Panc1 (cell line): Measurements from ENCODE around the gene ITGB4. TPM values are rescaled to one million over a fixed set of nuclear protein-coding genes. Genes with fewer than 3 reads are reported as not detected.

ENCODE experiments used
- ATAC-seq: fragments of 200-7000 bp; cut with Tn5 transposase; 2 replicates; pipeline ENCODE4 v1.9.1; 2020; ENCODE audit warnings: mild to moderate bottlenecking, moderate library complexity
- BruUV-seq: library from RNA; stranded (reverse); fragments of 400-500 nt; replicated peaks from 2 replicates; lab custom pipeline; 2021; lab: Mats Ljungman, UMichigan
- CTCF ChIA-PET: fragments of 300-600 bp; sonication (Branson Sonifier 250); formaldehyde crosslinking; loops from one replicate; lab custom pipeline; 2022; ENCODE audit warnings: antibody characterized with exemption; lab: Charles Lee
- POLR2A ChIA-PET: fragments of 300-600 bp; sonication (Branson Sonifier 250); formaldehyde crosslinking; loops from one replicate; lab custom pipeline; 2022; ENCODE audit warnings: antibody characterized with exemption; lab: Charles Lee
- DNase-seq: peaks from one replicate; pipeline ENCODE4 v3.0.0-alpha.2; 2010; ENCODE audit warnings: low read depth, low spot score
- H3K27ac ChIP-seq: 2 replicates; pipeline ENCODE4 v1.5.1; 2011; ENCODE audit warnings: mild to moderate bottlenecking, low read length, inconsistent platforms
- H3K27me3 ChIP-seq: fragments of 200-500 bp; sonication (Bioruptor generic); 2 replicates; pipeline ENCODE4 v1.6.0; 2014; ENCODE audit warnings: low read length, inconsistent platforms; ENCODE audit not compliant: control insufficient read depth, insufficient read depth
- H3K36me3 ChIP-seq: fragments of 200-500 bp; sonication (Bioruptor generic); 2 replicates; pipeline ENCODE4 v1.5.1; 2014; ENCODE audit warnings: inconsistent platforms, mild to moderate bottlenecking, low read length, moderate library complexity; ENCODE audit not compliant: control insufficient read depth, insufficient read depth
- H3K4me1 ChIP-seq: 2 replicates; pipeline ENCODE4 v1.5.1; 2011; ENCODE audit warnings: inconsistent platforms, mild to moderate bottlenecking, low read length, moderate library complexity; ENCODE audit not compliant: control insufficient read depth, insufficient read depth
- H3K4me3 ChIP-seq, 2 experiments: 2 replicates each; pipeline ENCODE4 v1.5.1; 2011 to 2012; ENCODE audit warnings: low read depth in 2 of 2, low read length in 2 of 2, mild to moderate bottlenecking in 2 of 2, inconsistent platforms in 1 of 2, moderate library complexity in 1 of 2
- H3K9me3 ChIP-seq: fragments of 200-500 bp; sonication (Bioruptor generic); 2 replicates; pipeline ENCODE4 v1.5.1; 2014; ENCODE audit warnings: low read depth, mild to moderate bottlenecking, inconsistent platforms, low read length, moderate library complexity; ENCODE audit not compliant: control insufficient read depth, insufficient read depth
- POLR2AphosphoS5 ChIP-seq: IDR thresholded peaks from 2 replicates; pipeline ENCODE4 v1.6.1; 2012; ENCODE audit warnings: mild to moderate bottlenecking, low read depth, low read length, moderate library complexity
- SIN3A ChIP-seq: IDR thresholded peaks from 2 replicates; pipeline ENCODE4 v1.6.1; 2012; ENCODE audit warnings: low read depth, mild to moderate bottlenecking, low read length, moderate library complexity, borderline replicate concordance; ENCODE audit not compliant: insufficient read depth
- TCF7L2 ChIP-seq: IDR thresholded peaks from 2 replicates; pipeline ENCODE4 v1.6.1; 2011; ENCODE audit warnings: mild to moderate bottlenecking, low read depth, low read length, inconsistent platforms
- in situ Hi-C: cut with HindIII; loops from 2 replicates; pipeline ENCODE4 v1.10.0; 2016; ENCODE audit warnings: low sequenced_read_pairs, low pct_unique_long_range_greater_than_20kb
- intact Hi-C: fragments of 100-400 bp; cut with micrococcal nuclease; formaldehyde crosslinking; loops from one replicate; pipeline ENCODE4 v1.10.0; 2022; ENCODE audit not compliant: unreplicated experiment
- total RNA-seq: library from RNA; stranded (reverse); gene quantifications from one replicate; pipeline ENCODE4 v1.2.1, GENCODE V29; 2021; ENCODE audit not compliant: unreplicated experiment
- TF ChIP-seq, protein P1 (sequence below): fragments of 450-650 bp; IDR thresholded peaks from 2 replicates; pipeline ENCODE4 v1.5.1; 2017; ENCODE audit warnings: mild to moderate bottlenecking
- TF ChIP-seq, protein P2 (sequence below), 2 experiments: IDR thresholded peaks; 2 replicates each; pipeline ENCODE4 v1.6.1; 2011 to 2012; ENCODE audit warnings: low read depth in 2 of 2, control low read depth in 1 of 2, low read length in 1 of 2, mild to moderate bottlenecking in 1 of 2, moderate library complexity in 1 of 2; ENCODE audit not compliant: insufficient read depth in 1 of 2

Gene ITGB4
- total RNA-seq, 1 experiment from 2014 or later, result 100 TPM

DNA sequence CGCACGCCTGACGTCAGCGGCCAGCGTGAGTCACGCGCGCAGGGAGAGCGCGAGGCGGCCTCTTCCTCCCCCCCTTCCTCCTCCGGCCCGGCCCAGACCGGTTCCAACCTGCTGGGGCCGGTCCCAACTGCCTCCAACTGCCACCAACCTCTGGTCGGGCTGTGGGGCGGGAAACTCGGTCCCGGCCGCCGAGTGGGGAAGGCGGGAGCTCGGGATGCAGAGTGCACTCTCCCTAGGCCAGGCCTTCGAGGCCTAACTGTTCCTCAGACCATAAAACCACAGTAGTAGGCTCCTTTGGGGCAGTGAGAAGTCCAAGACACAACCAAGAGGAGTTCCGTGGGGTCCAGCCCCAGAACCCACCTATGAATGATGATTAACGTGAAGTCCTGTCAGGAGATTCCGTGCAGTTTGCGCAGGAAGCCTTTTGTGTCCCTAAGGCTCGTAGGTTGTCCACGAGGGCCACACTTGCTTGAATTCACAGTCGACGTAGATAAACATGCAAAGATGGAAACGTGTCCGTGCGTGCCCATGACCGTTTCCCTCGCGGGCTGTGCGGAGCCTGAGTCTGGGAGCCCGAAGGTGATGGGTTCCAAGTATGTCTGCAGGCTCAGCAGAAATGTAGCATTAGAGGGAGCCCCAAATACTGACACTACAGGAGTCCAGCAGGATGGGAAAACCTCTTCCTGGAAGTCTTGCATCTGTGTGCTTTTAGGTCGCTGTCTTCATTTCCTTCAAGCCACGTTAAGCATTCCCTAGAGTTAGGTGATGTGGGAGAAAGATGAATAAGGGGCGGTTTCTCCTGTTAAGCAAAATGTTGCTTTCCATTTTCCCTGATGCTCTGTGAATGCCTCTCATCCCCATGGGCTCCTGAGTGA, 64.0 kb downstream of the ITGB4 start:
- CTCF ChIA-PET, result interaction anchor here (0.6 to 0.8 kb wide), 3 partner anchors 23 to 90 kb away, joined by 3 to 7 read pairs (median 3); no protein-coding TSS in a partner anchor
- Histone ChIP-seq H3K27ac (peak overlapping the region; percentile 100), H3K36me3 (no peaks in the 10 kb centered on the region; the same call in 1 of the 2 replicates), H3K9me3 (no peaks in the 10 kb centered on the region), H3K4me1 (peaks cover 40% of the 10 kb centered on the region), H3K27me3 (no peaks in the 10 kb centered on the region), H3K4me3 (peak overlapping the region; percentile 59 to 76)
- intact Hi-C loops, result no loop called here
- ATAC-seq, result peak; percentile 87
- in situ Hi-C loops, result no loop called here
- TSS peak; percentile 78 for BruUV-seq
- TF ChIP-seq, protein P1, sequence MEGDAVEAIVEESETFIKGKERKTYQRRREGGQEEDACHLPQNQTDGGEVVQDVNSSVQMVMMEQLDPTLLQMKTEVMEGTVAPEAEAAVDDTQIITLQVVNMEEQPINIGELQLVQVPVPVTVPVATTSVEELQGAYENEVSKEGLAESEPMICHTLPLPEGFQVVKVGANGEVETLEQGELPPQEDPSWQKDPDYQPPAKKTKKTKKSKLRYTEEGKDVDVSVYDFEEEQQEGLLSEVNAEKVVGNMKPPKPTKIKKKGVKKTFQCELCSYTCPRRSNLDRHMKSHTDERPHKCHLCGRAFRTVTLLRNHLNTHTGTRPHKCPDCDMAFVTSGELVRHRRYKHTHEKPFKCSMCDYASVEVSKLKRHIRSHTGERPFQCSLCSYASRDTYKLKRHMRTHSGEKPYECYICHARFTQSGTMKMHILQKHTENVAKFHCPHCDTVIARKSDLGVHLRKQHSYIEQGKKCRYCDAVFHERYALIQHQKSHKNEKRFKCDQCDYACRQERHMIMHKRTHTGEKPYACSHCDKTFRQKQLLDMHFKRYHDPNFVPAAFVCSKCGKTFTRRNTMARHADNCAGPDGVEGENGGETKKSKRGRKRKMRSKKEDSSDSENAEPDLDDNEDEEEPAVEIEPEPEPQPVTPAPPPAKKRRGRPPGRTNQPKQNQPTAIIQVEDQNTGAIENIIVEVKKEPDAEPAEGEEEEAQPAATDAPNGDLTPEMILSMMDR, result no peak
- TF ChIP-seq, protein P2, sequence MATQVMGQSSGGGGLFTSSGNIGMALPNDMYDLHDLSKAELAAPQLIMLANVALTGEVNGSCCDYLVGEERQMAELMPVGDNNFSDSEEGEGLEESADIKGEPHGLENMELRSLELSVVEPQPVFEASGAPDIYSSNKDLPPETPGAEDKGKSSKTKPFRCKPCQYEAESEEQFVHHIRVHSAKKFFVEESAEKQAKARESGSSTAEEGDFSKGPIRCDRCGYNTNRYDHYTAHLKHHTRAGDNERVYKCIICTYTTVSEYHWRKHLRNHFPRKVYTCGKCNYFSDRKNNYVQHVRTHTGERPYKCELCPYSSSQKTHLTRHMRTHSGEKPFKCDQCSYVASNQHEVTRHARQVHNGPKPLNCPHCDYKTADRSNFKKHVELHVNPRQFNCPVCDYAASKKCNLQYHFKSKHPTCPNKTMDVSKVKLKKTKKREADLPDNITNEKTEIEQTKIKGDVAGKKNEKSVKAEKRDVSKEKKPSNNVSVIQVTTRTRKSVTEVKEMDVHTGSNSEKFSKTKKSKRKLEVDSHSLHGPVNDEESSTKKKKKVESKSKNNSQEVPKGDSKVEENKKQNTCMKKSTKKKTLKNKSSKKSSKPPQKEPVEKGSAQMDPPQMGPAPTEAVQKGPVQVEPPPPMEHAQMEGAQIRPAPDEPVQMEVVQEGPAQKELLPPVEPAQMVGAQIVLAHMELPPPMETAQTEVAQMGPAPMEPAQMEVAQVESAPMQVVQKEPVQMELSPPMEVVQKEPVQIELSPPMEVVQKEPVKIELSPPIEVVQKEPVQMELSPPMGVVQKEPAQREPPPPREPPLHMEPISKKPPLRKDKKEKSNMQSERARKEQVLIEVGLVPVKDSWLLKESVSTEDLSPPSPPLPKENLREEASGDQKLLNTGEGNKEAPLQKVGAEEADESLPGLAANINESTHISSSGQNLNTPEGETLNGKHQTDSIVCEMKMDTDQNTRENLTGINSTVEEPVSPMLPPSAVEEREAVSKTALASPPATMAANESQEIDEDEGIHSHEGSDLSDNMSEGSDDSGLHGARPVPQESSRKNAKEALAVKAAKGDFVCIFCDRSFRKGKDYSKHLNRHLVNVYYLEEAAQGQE (IDR thresholded peaks at IDR 0.05; ENCODE audit: insufficient read depth in 1 of 2, low read depth in 2 of 2, low read length in 1 of 2), result 0 out of 4 replicates have a peak, but pooled peaks of 1 of the 2 experiments have one; percentile 16
- TF ChIP-seq TCF7L2, result no peak
- peak; percentile 77; the same call in 1 of the 2 replicates for TF ChIP-seq SIN3A
- TF ChIP-seq POLR2AphosphoS5, result peak; percentile 90
- DNase-seq, result no peak
- POLR2A ChIA-PET, result interaction anchor here (0.5 kb wide), 1 partner anchor 21 kb away, joined by 3 read pairs; no protein-coding TSS in a partner anchor

DNA sequence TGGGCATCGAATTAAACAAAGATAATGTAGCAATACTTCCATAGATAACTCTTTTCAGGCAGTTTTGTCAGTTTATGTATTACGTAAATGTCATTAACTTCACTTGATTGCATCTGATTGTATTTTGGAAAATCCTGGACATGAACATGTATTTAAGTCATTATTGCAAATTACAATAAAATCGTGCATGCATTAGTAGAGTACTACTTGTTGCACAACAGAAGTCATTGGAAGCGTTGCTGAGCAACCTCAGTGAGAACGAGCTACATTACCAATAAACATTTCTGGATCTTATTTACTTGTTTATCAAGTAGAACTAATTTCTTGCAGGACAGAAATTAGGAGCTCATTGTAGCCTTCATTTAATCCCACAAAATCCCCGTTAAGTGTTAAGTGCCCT, 70.0 kb downstream of the ITGB4 start:
- intact Hi-C loops, result no loop called here
- ChIA-PET POLR2A (no interaction called here), CTCF (interaction anchor here (0.6 kb wide), 1 partner anchor 26 kb away, joined by 4 read pairs; the partner anchor contains the start of gene GALK1)

More for the DNA sequence above, 70.0 kb downstream of the ITGB4 start:
- DNase-seq (no peak), ATAC-seq (no peak)
- TF ChIP-seq, protein P2 (IDR thresholded peaks at IDR 0.05; ENCODE audit: insufficient read depth in 1 of 2, low read depth in 2 of 2, low read length in 1 of 2), result no peak
- TF ChIP-seq, protein P1, result no peak
- TF ChIP-seq SIN3A, result no peak
- TF ChIP-seq POLR2AphosphoS5, result no peak
- TF ChIP-seq TCF7L2, result no peak
- no peaks in the 10 kb centered on the region for H3K9me3 ChIP-seq
- in situ Hi-C loops, result no loop called here
- no peaks in the 10 kb centered on the region for H3K27me3 ChIP-seq
- H3K4me1 ChIP-seq, result peaks cover 8% of the 10 kb centered on the region; the same call in 1 of the 2 replicates
- no peak overlapping the region for H3K27ac ChIP-seq
- H3K36me3 ChIP-seq, result no peaks in the 10 kb centered on the region
- H3K4me3 ChIP-seq, result no peak overlapping the region
- no TSS peak for BruUV-seq
